Vagina (tissue), 2 donors: Measurements from ENCODE around the gene SLC29A1.

Experiments used
- CTCF ChIP-seq, 3 experiments: fragments of 450-650 bp in 2 of 3; fragments of 200-600 bp in 1 of 3; sonication (generic) in 1 of 3; IDR thresholded peaks; one replicate each; pipeline ENCODE4 v1.5.1; 2017 to 2019; ENCODE audit warnings: antibody characterized with exemption in 3 of 3, mild to moderate bottlenecking in 2 of 3, moderate library complexity in 2 of 3
- POLR2A ChIP-seq, 2 donors: fragments of 450-650 bp; IDR thresholded peaks; one replicate each; pipeline ENCODE4 v1.6.1; 2017; ENCODE audit warnings: antibody characterized with exemption in 2 of 2, mild to moderate bottlenecking in 2 of 2, moderate library complexity in 2 of 2
- POLR2AphosphoS5 ChIP-seq, 2 donors: sonication (generic); formaldehyde crosslinking; IDR thresholded peaks; one replicate each; pipeline ENCODE4 v1.9.0; 2017; ENCODE audit warnings: antibody characterized with exemption in 2 of 2, mild to moderate bottlenecking in 2 of 2, low read depth in 1 of 2; ENCODE audit not compliant: insufficient read depth in 1 of 2

GRCh38 chr6:44211284-44211683, 12.1 kb upstream of the SLC29A1 start:
- TF ChIP-seq CTCF (IDR thresholded peaks at IDR 0.05) (no peak), POLR2AphosphoS5 (IDR thresholded peaks at IDR 0.05; ENCODE audit: insufficient read depth in 1 of 2, low read depth in 1 of 2) (no peak), POLR2A (IDR thresholded peaks at IDR 0.05) (no peak)
